ENCODE measurements around the gene CTDP1.

GRCh38 chr18:79769698-79770500 is 90.3 kb downstream of the CTDP1 start:
- TF ChIP-seq CTCF (IDR thresholded peaks at IDR 0.05) = no peak
- no peak for TF ChIP-seq POLR2A (IDR thresholded peaks at IDR 0.05)

Data from lower leg skin (tissue), 3 donors.